H1 (cell line): Measurements from ENCODE around the gene ZNF683. TPM values are rescaled to one million over a fixed set of nuclear protein-coding genes. Genes with fewer than 3 reads are reported as not detected.

Experiments used
- CTCF ChIA-PET: fragments of 300-600 bp; sonication (Branson Sonifier 250); formaldehyde crosslinking; loops from one replicate; lab custom pipeline; 2021; ENCODE audit not compliant: partially characterized antibody; lab: Charles Lee
- POLR2A ChIA-PET: fragments of 300-600 bp; sonication (Branson Sonifier 250); formaldehyde crosslinking; loops from one replicate; lab custom pipeline; 2021; ENCODE audit warnings: inconsistent platforms; ENCODE audit not compliant: partially characterized antibody; lab: Charles Lee
- DNase-seq, 2 experiments: peaks; one replicate each; pipeline versions ENCODE4 v3.0.0 to v3.0.0-alpha.2; 2010 to 2022; ENCODE audit warnings: low spot score in 2 of 2, low read depth in 1 of 2, mixed read lengths in 1 of 2
- FAIRE-seq: peaks from 2 replicates; lab custom pipeline; 2011; peaks lifted over from hg19 to GRCh38; lab: Jason Lieb, UNC
- H2AFZ ChIP-seq: 2 replicates; pipeline ENCODE4 v1.8.1; 2012; ENCODE audit warnings: low read length, inconsistent platforms
- H2AK5ac ChIP-seq: 2 replicates; pipeline ENCODE4 v1.6.1; 2013; ENCODE audit warnings: low read depth, low read length
- H2BK120ac ChIP-seq: replicated peaks from 2 replicates; pipeline ENCODE3; 2013; ENCODE audit warnings: low read depth, low read length, inconsistent platforms
- H2BK12ac ChIP-seq: 2 replicates; pipeline ENCODE4 v1.6.1; 2013; ENCODE audit warnings: low read depth, low read length
- H2BK15ac ChIP-seq: 2 replicates; pipeline ENCODE4 v1.6.1; 2013; ENCODE audit warnings: low read length
- H2BK20ac ChIP-seq: 2 replicates; pipeline ENCODE4 v1.6.1; 2013; ENCODE audit warnings: low read length
- H2BK5ac ChIP-seq: 2 replicates; pipeline ENCODE4 v1.6.1; 2013; ENCODE audit warnings: low read depth, low read length
- H3K14ac ChIP-seq: 2 replicates; pipeline ENCODE4 v1.6.1; 2013; ENCODE audit warnings: inconsistent platforms; ENCODE audit not compliant: insufficient read length
- H3K18ac ChIP-seq: 2 replicates; pipeline ENCODE4 v1.6.1; 2013; ENCODE audit warnings: low read length; ENCODE audit errors: extremely low read depth
- H3K23ac ChIP-seq: 2 replicates; pipeline ENCODE4 v1.6.1; 2013; ENCODE audit warnings: inconsistent platforms; ENCODE audit not compliant: insufficient read length
- H3K23me2 ChIP-seq: 2 replicates; pipeline ENCODE4 v1.6.1; 2013; ENCODE audit warnings: low read depth, low read length
- H3K27ac ChIP-seq: 2 replicates; pipeline ENCODE4 v1.6.1; 2011; ENCODE audit warnings: low read depth, low read length, inconsistent platforms
- H3K27me3 ChIP-seq, 4 experiments: replicated peaks in 1 of 4; 1 replicate in 1 of 4; 2 replicates in 3 of 4; pipeline versions ENCODE4 v1.6.1 to v1.8.1; 2011 to 2013; ENCODE audit warnings: low read length in 3 of 4, mild to moderate bottlenecking in 3 of 4, inconsistent platforms in 2 of 4, mixed read lengths in 2 of 4, moderate library complexity in 1 of 4; ENCODE audit not compliant: control insufficient read depth in 3 of 4, insufficient read depth in 3 of 4; ENCODE audit errors: extremely low read depth in 1 of 4
- H3K36me3 ChIP-seq, 4 experiments: 2 replicates each; pipeline versions ENCODE4 v1.6.1 to v1.8.1; 2011 to 2013; ENCODE audit warnings: mild to moderate bottlenecking in 4 of 4, low read length in 3 of 4, moderate library complexity in 2 of 4, control low read depth in 1 of 4, inconsistent platforms in 1 of 4; ENCODE audit not compliant: insufficient read depth in 4 of 4, control insufficient read depth in 2 of 4
- H3K4ac ChIP-seq: replicated peaks from 2 replicates; pipeline ENCODE3; 2013; ENCODE audit warnings: low read length, low read depth, mixed read lengths, inconsistent platforms; ENCODE audit not compliant: insufficient read length
- H3K4me1 ChIP-seq, 4 experiments: replicated peaks in 1 of 4; 1 replicate in 1 of 4; 2 replicates in 3 of 4; pipeline versions ENCODE4 v1.6.1 to v1.8.1; 2011 to 2013; ENCODE audit warnings: low read length in 3 of 4, inconsistent platforms in 2 of 4, mixed read lengths in 1 of 4; ENCODE audit not compliant: insufficient read depth in 4 of 4, control insufficient read depth in 3 of 4
- H3K4me2 ChIP-seq, 2 experiments: 2 replicates each; pipeline versions ENCODE4 v1.6.1 to v1.8.1; 2011 to 2013; ENCODE audit warnings: low read depth in 2 of 2, low read length in 2 of 2, control low read depth in 1 of 2, inconsistent platforms in 1 of 2, mild to moderate bottlenecking in 1 of 2; ENCODE audit not compliant: insufficient read depth in 1 of 2
- H3K4me3 ChIP-seq, 4 experiments: fragments of 200-600, 300-600 bp in 1 of 4; sonication (generic), shearing (Covaris generic), sonication (Bioruptor Twin) in 1 of 4; 2 replicates each; pipeline versions ENCODE4 v1.5.1 to v1.8.1; 2011 to 2016; ENCODE audit warnings: low read length in 4 of 4, low read depth in 3 of 4, control low read depth in 2 of 4, inconsistent platforms in 2 of 4, mild to moderate bottlenecking in 2 of 4, mixed read lengths in 1 of 4, moderate library complexity in 1 of 4; ENCODE audit not compliant: insufficient read depth in 2 of 4; ENCODE audit errors: extremely low read depth in 1 of 4
- H3K56ac ChIP-seq: replicated peaks from 2 replicates; pipeline ENCODE3; 2013; ENCODE audit warnings: low read depth, mild to moderate bottlenecking, mixed read lengths, low read length, inconsistent platforms; ENCODE audit not compliant: insufficient read length
- H3K79me1 ChIP-seq: 2 replicates; pipeline ENCODE4 v1.6.1; 2013; ENCODE audit warnings: low read depth, low read length, control low read depth
- H3K79me2 ChIP-seq, 2 experiments: 2 replicates each; pipeline versions ENCODE4 v1.6.1 to v1.8.1; 2012 to 2013; ENCODE audit warnings: low read length in 2 of 2, mild to moderate bottlenecking in 2 of 2, inconsistent platforms in 1 of 2; ENCODE audit not compliant: insufficient read depth in 2 of 2, control insufficient read depth in 1 of 2
- H3K9ac ChIP-seq, 4 experiments: replicated peaks in 1 of 4; 1 replicate in 1 of 4; 2 replicates in 3 of 4; pipeline versions ENCODE4 v1.6.1 to v1.8.1; 2011 to 2013; ENCODE audit warnings: low read depth in 3 of 4, low read length in 3 of 4, control low read depth in 2 of 4, mild to moderate bottlenecking in 2 of 4, moderate library complexity in 2 of 4, inconsistent platforms in 1 of 4; ENCODE audit errors: extremely low read depth in 1 of 4
- H3K9me3 ChIP-seq, 2 experiments: 2 replicates each; pipeline versions ENCODE4 v1.6.1 to v1.8.1; 2012 to 2013; ENCODE audit warnings: mild to moderate bottlenecking in 2 of 2, moderate library complexity in 2 of 2, control low read depth in 1 of 2, inconsistent platforms in 1 of 2, low read depth in 1 of 2, low read length in 1 of 2, mixed read lengths in 1 of 2; ENCODE audit not compliant: insufficient read depth in 2 of 2
- H4K20me1 ChIP-seq, 2 experiments: replicated peaks in 1 of 2; 2 replicates each; pipeline versions ENCODE3 to v1.8.1; 2011 to 2013; ENCODE audit warnings: inconsistent platforms in 2 of 2, low read length in 2 of 2, mild to moderate bottlenecking in 1 of 2; ENCODE audit not compliant: insufficient read depth in 2 of 2, control insufficient read depth in 1 of 2
- H4K5ac ChIP-seq: 2 replicates; pipeline ENCODE4 v1.6.1; 2013; ENCODE audit warnings: low read length, low read depth, mixed read lengths, inconsistent platforms; ENCODE audit not compliant: insufficient read length
- H4K8ac ChIP-seq: 2 replicates; pipeline ENCODE4 v1.8.0; 2013; ENCODE audit warnings: mild to moderate bottlenecking, moderate library complexity, low read length, inconsistent platforms; ENCODE audit not compliant: insufficient read depth; ENCODE audit errors: extremely low read depth
- H4K91ac ChIP-seq: replicated peaks from 2 replicates; pipeline ENCODE3; 2013; ENCODE audit warnings: low read length, mixed read lengths, inconsistent platforms; ENCODE audit not compliant: insufficient read length
- BACH1 ChIP-seq: IDR thresholded peaks from 2 replicates; pipeline ENCODE4 v1.6.1; 2012; ENCODE audit warnings: low read length, improper control_type of control experiment
- GABPA ChIP-seq: IDR thresholded peaks from 2 replicates; pipeline ENCODE4 v1.6.1; 2011; ENCODE audit warnings: mild to moderate bottlenecking, low read length, moderate library complexity, borderline replicate concordance; ENCODE audit not compliant: insufficient read depth
- HDAC6 ChIP-seq: IDR thresholded peaks from one replicate; pipeline ENCODE4 v1.7.1; 2012; ENCODE audit warnings: low read depth, mild to moderate bottlenecking, inconsistent platforms, low read length, moderate library complexity
- JUN ChIP-seq: IDR thresholded peaks from 2 replicates; pipeline ENCODE4 v1.6.1; 2011; ENCODE audit warnings: low read depth, mild to moderate bottlenecking, improper control_type of control experiment, low read length
- NANOG ChIP-seq: IDR thresholded peaks from 2 replicates; pipeline ENCODE4 v1.6.1; 2011; ENCODE audit warnings: low read length, low read depth, mild to moderate bottlenecking, inconsistent platforms; ENCODE audit not compliant: insufficient read depth, poor library complexity, severe bottlenecking
- POLR2AphosphoS5 ChIP-seq: IDR thresholded peaks from 2 replicates; pipeline ENCODE4 v1.6.1; 2011; ENCODE audit warnings: low read depth, low read length
- POU5F1 ChIP-seq: IDR thresholded peaks from 2 replicates; pipeline ENCODE4 v1.6.1; 2011; ENCODE audit warnings: low read depth, mild to moderate bottlenecking, low read length, moderate library complexity
- RAD21 ChIP-seq, 2 experiments: IDR thresholded peaks in 1 of 2; conservative IDR thresholded peaks in 1 of 2; 2 replicates each; pipeline ENCODE4 v1.6.1; 2011; ENCODE audit warnings: low read depth in 2 of 2, low read length in 2 of 2, improper control_type of control experiment in 1 of 2, inconsistent platforms in 1 of 2, mild to moderate bottlenecking in 1 of 2, moderate library complexity in 1 of 2
- TAF1 ChIP-seq: IDR thresholded peaks from 2 replicates; pipeline ENCODE4 v1.6.1; 2011; ENCODE audit warnings: mild to moderate bottlenecking, low read depth, low read length
- TAF7 ChIP-seq: optimal IDR thresholded peaks from 2 replicates; pipeline ENCODE3; 2011; ENCODE audit warnings: low read depth, mild to moderate bottlenecking, inconsistent platforms, low read length, moderate library complexity, borderline replicate concordance
- YY1 ChIP-seq: IDR thresholded peaks from 2 replicates; pipeline ENCODE4 v1.6.1; 2011; ENCODE audit warnings: low read depth, mild to moderate bottlenecking, low read length
- WGBS, 2 experiments: shearing (Covaris generic) in 1 of 2; methylation state at CpG; one replicate each; pipeline versions ENCODE4 v1.1.6 to v1.1.7; 2013 to 2015; ENCODE audit warnings: low lambda C conversion rate in 2 of 2, mixed read lengths in 2 of 2, inconsistent platforms in 1 of 2, low coverage in 1 of 2, missing lambda C conversion rate in 1 of 2; ENCODE audit not compliant: insufficient replicate concordance in 2 of 2, insufficient coverage in 1 of 2, insufficient read length in 1 of 2; ENCODE audit errors: extremely low coverage in 1 of 2, missing lambda C conversion rate in 1 of 2; 5-methylcytosine and 5-hydroxymethylcytosine counted together
- polyA plus RNA-seq, 7 experiments: library from polyadenylated mRNA; depleted of rRNA in 3 of 7; stranded (reverse) in 5 of 7; unstranded in 2 of 7; fragments of >200 nt in 5 of 7; fragments of 200-250 nt in 2 of 7; gene quantifications; 1 replicate in 5 of 7; 2 replicates in 1 of 7; 4 replicates in 1 of 7; pipeline versions ENCODE4 v1.2.1 to v1.2.3, GENCODE V29; 2011 to 2013; ENCODE audit warnings: missing spikeins in 2 of 7, mixed read lengths in 2 of 7
- total RNA-seq: library from RNA; stranded (reverse); fragmentation: NEBNext Ultra II Directional; extraction: Animal tissue kit (Norgen Biotek cat#: 25700); gene quantifications from 2 replicates; pipeline ENCODE4 v1.2.1, GENCODE V29; 2021
- TF ChIP-seq, protein P1 (sequence below): IDR thresholded peaks from 2 replicates; pipeline ENCODE4 v1.6.1; 2011; ENCODE audit warnings: low read depth, mild to moderate bottlenecking, low read length; ENCODE audit not compliant: insufficient read depth

ZNF683 gene
- total and polyA plus RNA-seq, 2 of the 8 experiments (the other 6 are each of a cell fraction or from before 2014, with no cell fraction given): not detected

DNA sequence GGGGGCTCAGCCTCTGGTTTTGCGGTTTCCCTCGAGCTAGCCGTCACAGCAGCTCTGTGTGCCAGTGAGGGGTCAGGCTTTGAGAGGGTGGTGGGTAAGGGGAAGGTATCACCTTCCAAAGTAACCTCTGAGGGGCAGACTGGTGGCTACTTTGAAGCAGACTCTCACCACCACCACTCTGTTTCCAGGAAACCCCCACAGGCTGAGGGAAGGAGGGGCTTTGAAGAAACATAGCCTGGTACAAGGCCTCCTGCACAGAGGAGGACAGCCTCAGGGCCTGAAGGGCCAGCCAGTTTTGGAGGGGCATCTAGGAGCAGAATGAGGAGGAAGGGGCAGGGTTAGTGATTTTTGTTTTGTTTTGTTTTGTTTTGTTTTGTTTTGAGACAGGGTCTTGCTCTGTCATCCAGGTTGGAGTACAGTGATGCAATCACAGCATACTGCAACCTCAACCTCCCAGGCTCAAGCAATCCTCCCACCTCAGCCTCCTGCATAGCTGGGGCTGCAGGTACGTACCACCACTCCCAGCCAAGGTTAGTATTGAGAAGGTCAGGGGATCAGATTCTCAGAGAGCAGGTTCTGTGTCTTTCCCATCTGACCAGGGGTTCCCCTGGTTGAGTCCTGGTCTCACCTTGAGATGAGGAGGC lies 17.2 kb upstream of the ZNF683 start:
- H3K14ac ChIP-seq: no peak overlapping the region
- H3K9me3 ChIP-seq: no peaks in the 10 kb centered on the region
- H2AFZ ChIP-seq: no peak overlapping the region
- no peak overlapping the region for H3K23ac ChIP-seq
- H2BK15ac ChIP-seq: no peak overlapping the region
- no peaks in the 10 kb centered on the region for H3K27me3 ChIP-seq
- H4K5ac ChIP-seq: no peak overlapping the region
- ChIA-PET CTCF (interaction anchor here (0.8 to 9.4 kb wide), 10 partner anchors 10 to 115 kb away, joined by 3 to 90 read pairs (median 12); no protein-coding TSS in a partner anchor), POLR2A (interaction anchor here (12.4 to 15.3 kb wide), 2 partner anchors 21 to 28 kb away, joined by 95 to 166 read pairs; partner anchors contain the start of gene LIN28A)
- H3K23me2 ChIP-seq: no peaks in the 10 kb centered on the region; the same call in 1 of the 2 replicates
- 82% methylated on average over 4 of the region's 4 CpGs; no CpG with 5 or more reads in 1 of the 2 experiments for WGBS, 2 experiments
- no peak overlapping the region for H3K56ac ChIP-seq
- H2AK5ac ChIP-seq: no peak overlapping the region
- FAIRE-seq: no peak
- no peak overlapping the region for H2BK120ac ChIP-seq
- H3K4ac ChIP-seq: no peak overlapping the region
- H3K79me1 ChIP-seq: no peaks in the 10 kb centered on the region; the same call in 1 of the 2 replicates
- no peak for DNase-seq
- peak overlapping the region; percentile 29; the same call in 1 of the 2 replicates for H2BK12ac ChIP-seq
- no peaks in the 10 kb centered on the region for H4K20me1 ChIP-seq
- peaks cover 1 to 10% (median 3%) of the 10 kb centered on the region in 4 experiments; a peak in 6 of 7 replicates for H3K4me1 ChIP-seq
- H3K9ac ChIP-seq: no peak overlapping the region
- H3K18ac ChIP-seq: no peak overlapping the region; the same call in 1 of the 2 replicates
- H3K27ac ChIP-seq: no peak overlapping the region
- no peak overlapping the region for H3K4me3 ChIP-seq
- H2BK5ac ChIP-seq: no peak overlapping the region
- H2BK20ac ChIP-seq: no peak overlapping the region
- H3K4me2 ChIP-seq: no peak overlapping the region
- H3K79me2 ChIP-seq: no peaks in the 10 kb centered on the region
- no peak overlapping the region for H4K91ac ChIP-seq
- no peak overlapping the region; the same call in 1 of the 2 replicates for H4K8ac ChIP-seq
- H3K36me3 ChIP-seq: no peaks in the 10 kb centered on the region
- TF ChIP-seq JUN: no peak
- no peak for TF ChIP-seq POLR2AphosphoS5
- no peak for TF ChIP-seq GABPA
- no peak for TF ChIP-seq YY1
- no peak for TF ChIP-seq TAF1
- no peak for TF ChIP-seq POU5F1
- no peak for TF ChIP-seq BACH1
- TF ChIP-seq HDAC6: no peak
- TF ChIP-seq TAF7: no peak
- no peak for TF ChIP-seq RAD21 (IDR thresholded peaks at IDR 0.05 in 1 of 2, conservative IDR thresholded peaks at IDR 0.05 in 1 of 2; ENCODE audit: low read depth in 2 of 2, low read length in 2 of 2)
- TF ChIP-seq, protein P1, sequence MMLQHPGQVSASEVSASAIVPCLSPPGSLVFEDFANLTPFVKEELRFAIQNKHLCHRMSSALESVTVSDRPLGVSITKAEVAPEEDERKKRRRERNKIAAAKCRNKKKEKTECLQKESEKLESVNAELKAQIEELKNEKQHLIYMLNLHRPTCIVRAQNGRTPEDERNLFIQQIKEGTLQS: no peak
- TF ChIP-seq NANOG: no peak
